ENCODE measurements around the gene IMP3. TPM values are rescaled to one million over a fixed set of nuclear protein-coding genes. Genes with fewer than 3 reads are reported as not detected.

IMP3 gene
- total and polyA plus RNA-seq, 2 experiments from 2014 or later, result 105 to 116 TPM

GRCh38 chr15:75646112-75646943 lies 6.3 kb upstream of the IMP3 start:
- Histone ChIP-seq H3K27ac (no peak overlapping the region), H3K4me1 (ENCODE audit: low read depth) (peaks cover 9% of the 10 kb centered on the region), H3K4me3 (peak overlapping the region; percentile 70), H3K27me3 (no peaks in the 10 kb centered on the region), H3K9me3 (ENCODE audit: low read depth) (no peaks in the 10 kb centered on the region), H3K36me3 (no peaks in the 10 kb centered on the region)
- DNase-seq (ENCODE audit: low read depth in 1 of 2, low spot score in 1 of 2), result no peak
- TF ChIP-seq, protein P1, sequence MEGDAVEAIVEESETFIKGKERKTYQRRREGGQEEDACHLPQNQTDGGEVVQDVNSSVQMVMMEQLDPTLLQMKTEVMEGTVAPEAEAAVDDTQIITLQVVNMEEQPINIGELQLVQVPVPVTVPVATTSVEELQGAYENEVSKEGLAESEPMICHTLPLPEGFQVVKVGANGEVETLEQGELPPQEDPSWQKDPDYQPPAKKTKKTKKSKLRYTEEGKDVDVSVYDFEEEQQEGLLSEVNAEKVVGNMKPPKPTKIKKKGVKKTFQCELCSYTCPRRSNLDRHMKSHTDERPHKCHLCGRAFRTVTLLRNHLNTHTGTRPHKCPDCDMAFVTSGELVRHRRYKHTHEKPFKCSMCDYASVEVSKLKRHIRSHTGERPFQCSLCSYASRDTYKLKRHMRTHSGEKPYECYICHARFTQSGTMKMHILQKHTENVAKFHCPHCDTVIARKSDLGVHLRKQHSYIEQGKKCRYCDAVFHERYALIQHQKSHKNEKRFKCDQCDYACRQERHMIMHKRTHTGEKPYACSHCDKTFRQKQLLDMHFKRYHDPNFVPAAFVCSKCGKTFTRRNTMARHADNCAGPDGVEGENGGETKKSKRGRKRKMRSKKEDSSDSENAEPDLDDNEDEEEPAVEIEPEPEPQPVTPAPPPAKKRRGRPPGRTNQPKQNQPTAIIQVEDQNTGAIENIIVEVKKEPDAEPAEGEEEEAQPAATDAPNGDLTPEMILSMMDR (IDR thresholded peaks at IDR 0.05; ENCODE audit: low read depth, low read length), result no peak

DNA sequence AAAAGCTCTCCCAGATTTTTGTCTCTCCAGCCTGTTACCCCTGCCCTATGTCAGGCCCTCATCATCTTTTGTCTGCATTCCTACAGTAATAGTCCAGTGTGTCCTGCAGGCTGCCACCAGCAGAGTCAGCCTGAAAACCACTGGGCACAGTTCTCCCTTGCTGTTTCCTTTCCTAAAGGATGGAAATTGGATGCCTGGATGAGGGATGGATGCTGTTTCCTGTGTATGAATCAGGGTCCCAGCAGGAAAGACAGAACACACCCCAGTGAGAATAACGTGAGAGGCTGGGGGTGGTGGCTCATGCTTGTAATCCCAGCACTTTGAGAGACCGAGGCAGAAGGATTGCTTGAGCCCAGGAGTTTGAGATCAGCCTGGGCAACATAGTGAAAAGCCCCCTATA lies 4.4 kb upstream of the IMP3 start:
- H3K36me3 ChIP-seq, result no peaks in the 10 kb centered on the region
- no peaks in the 10 kb centered on the region for H3K9me3 ChIP-seq (ENCODE audit: low read depth)
- no peak overlapping the region for H3K27ac ChIP-seq
- DNase-seq (ENCODE audit: low read depth in 1 of 2, low spot score in 1 of 2), result no peak
- no peaks in the 10 kb centered on the region for H3K27me3 ChIP-seq
- peaks cover 4% of the 10 kb centered on the region for H3K4me1 ChIP-seq (ENCODE audit: low read depth)
- H3K4me3 ChIP-seq, result no peak overlapping the region
- TF ChIP-seq, protein P1 (IDR thresholded peaks at IDR 0.05; ENCODE audit: low read depth, low read length), result no peak

DNA sequence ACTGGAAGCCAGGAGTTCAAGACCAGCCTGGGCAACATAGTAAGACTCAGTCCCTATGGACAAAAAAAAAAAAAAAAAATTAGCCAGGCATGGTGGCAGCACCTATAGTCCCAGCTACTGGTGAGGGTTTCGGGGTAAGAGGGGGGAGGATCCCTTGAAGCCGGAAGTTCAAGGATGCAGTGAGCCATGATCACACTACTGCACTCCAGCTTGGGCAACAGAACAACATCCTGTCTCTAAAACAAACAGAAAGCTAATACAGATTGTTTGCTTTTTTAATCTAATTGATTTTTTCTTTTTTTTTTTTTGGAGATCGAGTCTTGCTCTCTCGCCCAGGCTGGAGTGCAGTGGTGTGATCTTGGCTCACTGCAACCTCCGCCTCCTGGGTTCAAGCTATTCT lies 1.6 kb upstream of the IMP3 start:
- no peaks in the 10 kb centered on the region for H3K9me3 ChIP-seq (ENCODE audit: low read depth)
- H3K36me3 ChIP-seq, result no peaks in the 10 kb centered on the region
- H3K27ac ChIP-seq, result no peak overlapping the region
- H3K27me3 ChIP-seq, result no peaks in the 10 kb centered on the region
- DNase-seq (ENCODE audit: low read depth in 1 of 2, low spot score in 1 of 2), result no peak
- H3K4me3 ChIP-seq, result no peak overlapping the region
- TF ChIP-seq, protein P1 (IDR thresholded peaks at IDR 0.05; ENCODE audit: low read depth, low read length), result no peak
- H3K4me1 ChIP-seq (ENCODE audit: low read depth), result no peaks in the 10 kb centered on the region

DNA sequence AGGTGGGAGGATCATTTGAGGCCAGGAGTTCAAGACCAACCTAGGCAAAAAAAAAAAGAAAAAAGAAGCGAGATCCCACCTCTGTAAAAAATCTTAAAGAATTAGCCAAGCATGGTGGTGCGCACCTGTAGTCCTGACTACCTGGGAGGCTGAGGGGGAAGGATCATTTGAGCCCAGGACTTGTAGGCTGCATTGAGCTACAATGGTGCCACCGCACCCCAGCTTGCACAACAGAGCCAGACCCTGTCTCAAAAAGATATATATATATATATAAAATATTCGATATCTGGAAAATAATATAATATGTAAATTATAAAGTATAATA lies 1.1 kb upstream of the IMP3 start:
- DNase-seq (ENCODE audit: low read depth in 1 of 2, low spot score in 1 of 2), result no peak
- H3K27ac ChIP-seq, result no peak overlapping the region
- H3K4me3 ChIP-seq, result no peak overlapping the region
- H3K9me3 ChIP-seq (ENCODE audit: low read depth), result no peaks in the 10 kb centered on the region
- TF ChIP-seq, protein P1 (IDR thresholded peaks at IDR 0.05; ENCODE audit: low read depth, low read length), result no peak
- no peaks in the 10 kb centered on the region for H3K27me3 ChIP-seq
- no peaks in the 10 kb centered on the region for H3K4me1 ChIP-seq (ENCODE audit: low read depth)
- H3K36me3 ChIP-seq, result no peaks in the 10 kb centered on the region

GRCh38 chr15:75640483-75641178 lies 607 bp upstream of the IMP3 start:
- H3K9me3 ChIP-seq (ENCODE audit: low read depth), result no peaks in the 10 kb centered on the region
- no peaks in the 10 kb centered on the region for H3K36me3 ChIP-seq
- peak; percentile 47 to 69 for DNase-seq (ENCODE audit: low read depth in 1 of 2, low spot score in 1 of 2)
- H3K4me1 ChIP-seq (ENCODE audit: low read depth), result no peaks in the 10 kb centered on the region
- H3K27ac ChIP-seq, result peak overlapping the region; percentile 86
- no peaks in the 10 kb centered on the region for H3K27me3 ChIP-seq
- peak overlapping the region; percentile 75 for H3K4me3 ChIP-seq
- TF ChIP-seq, protein P1 (IDR thresholded peaks at IDR 0.05; ENCODE audit: low read depth, low read length), result peak; percentile 36

Data from cardiac muscle cell (in vitro differentiated cells and primary cell).